ENCODE measurements around the gene ETHE1. TPM values are rescaled to one million over a fixed set of nuclear protein-coding genes. Genes with fewer than 3 reads are reported as not detected.

The ETHE1 gene
- polyA plus RNA-seq, 1 donor from 2014 or later = 40.9 TPM

GRCh38 chr19:43481701-43482100 is 45.3 kb downstream of the ETHE1 start:
- Histone ChIP-seq H3K36me3 (ENCODE audit: insufficient read depth, low read length) (no peaks in the 10 kb centered on the region), H3F3A (ENCODE audit: insufficient read depth, low read length, poor library complexity, severe bottlenecking) (no peaks in the 10 kb centered on the region), H3K9ac (ENCODE audit: low read length) (no peak overlapping the region), H3K79me2 (replicated peaks; ENCODE audit: insufficient read depth, low read length) (no peaks in the 10 kb centered on the region), H4K20me1 (ENCODE audit: insufficient read depth) (no peaks in the 10 kb centered on the region), H3K9me2 (ENCODE audit: insufficient read depth, low read length) (no peaks in the 10 kb centered on the region), H2AFZ (ENCODE audit: low read depth, low read length) (no peak overlapping the region), H3K4me3 (ENCODE audit: low read length) (no peak overlapping the region), H3K4me2 (ENCODE audit: low read length) (no peak overlapping the region), H3K9me3 (ENCODE audit: low read length) (no peaks in the 10 kb centered on the region), H3K27ac (ENCODE audit: low read length) (no peak overlapping the region), H3K27me3 (ENCODE audit: insufficient read depth, low read depth, low read length) (no peaks in the 10 kb centered on the region)
- no peak for TF ChIP-seq EZH2 (IDR thresholded peaks at IDR 0.05; ENCODE audit: borderline replicate concordance, insufficient read depth, low read length, poor library complexity, severe bottlenecking)
- no peak for TF ChIP-seq RAD21 (conservative IDR thresholded peaks at IDR 0.05)
- TF ChIP-seq REST (IDR thresholded peaks at IDR 0.05; ENCODE audit: borderline replicate concordance) = no peak
- TF ChIP-seq SMC3 (conservative IDR thresholded peaks at IDR 0.05; ENCODE audit: poor library complexity) = no peak
- TF ChIP-seq EP300 (conservative IDR thresholded peaks at IDR 0.05; ENCODE audit: poor library complexity, severe bottlenecking) = no peak
- no peak for TF ChIP-seq CTCF (IDR thresholded peaks at IDR 0.05; ENCODE audit: poor library complexity, severe bottlenecking)
- no peak for TF ChIP-seq TAF1 (IDR thresholded peaks at IDR 0.05; ENCODE audit: low read depth)
- no peak for TF ChIP-seq MXI1 (conservative IDR thresholded peaks at IDR 0.05; ENCODE audit: poor library complexity, severe bottlenecking)
- TF ChIP-seq POLR2AphosphoS5 (IDR thresholded peaks at IDR 0.05) = no peak

- H3K4me3 ChIP-seq (ENCODE audit: low read length) = no peak overlapping the region
These were observed 46.4 kb downstream of the ETHE1 start for GRCh38 chr19:43480574-43480973.

More at GRCh38 chr19:43480574-43480973, 46.4 kb downstream of the ETHE1 start:
- no peak overlapping the region for H3K4me2 ChIP-seq (ENCODE audit: low read length)
- H3K9me3 ChIP-seq (ENCODE audit: low read length) = no peaks in the 10 kb centered on the region
- H3K9me2 ChIP-seq (ENCODE audit: insufficient read depth, low read length) = no peaks in the 10 kb centered on the region
- no peaks in the 10 kb centered on the region for H4K20me1 ChIP-seq (ENCODE audit: insufficient read depth)
- H2AFZ ChIP-seq (ENCODE audit: low read depth, low read length) = no peak overlapping the region
- H3K27ac ChIP-seq (ENCODE audit: low read length) = no peak overlapping the region
- H3F3A ChIP-seq (ENCODE audit: insufficient read depth, low read length, poor library complexity, severe bottlenecking) = no peaks in the 10 kb centered on the region
- TF ChIP-seq CTCF (IDR thresholded peaks at IDR 0.05; ENCODE audit: poor library complexity, severe bottlenecking) (no peak), POLR2AphosphoS5 (IDR thresholded peaks at IDR 0.05) (no peak), REST (IDR thresholded peaks at IDR 0.05; ENCODE audit: borderline replicate concordance) (no peak), RAD21 (conservative IDR thresholded peaks at IDR 0.05) (no peak), EZH2 (IDR thresholded peaks at IDR 0.05; ENCODE audit: borderline replicate concordance, insufficient read depth, low read length, poor library complexity, severe bottlenecking) (no peak), SMC3 (conservative IDR thresholded peaks at IDR 0.05; ENCODE audit: poor library complexity) (no peak), MXI1 (conservative IDR thresholded peaks at IDR 0.05; ENCODE audit: poor library complexity, severe bottlenecking) (no peak), EP300 (conservative IDR thresholded peaks at IDR 0.05; ENCODE audit: poor library complexity, severe bottlenecking) (no peak)
- no peaks in the 10 kb centered on the region for H3K27me3 ChIP-seq (ENCODE audit: insufficient read depth, low read depth, low read length)
- H3K79me2 ChIP-seq (replicated peaks; ENCODE audit: insufficient read depth, low read length) = no peaks in the 10 kb centered on the region
- H3K9ac ChIP-seq (ENCODE audit: low read length) = no peak overlapping the region
- no peaks in the 10 kb centered on the region for H3K36me3 ChIP-seq (ENCODE audit: insufficient read depth, low read length)
